ENCODE measurements around the gene RBM17.

- no peak for TF ChIP-seq YY1 (IDR thresholded peaks at IDR 0.05; ENCODE audit: insufficient read depth, insufficient read length)
- no peak for TF ChIP-seq ZNF274 (IDR thresholded peaks at IDR 0.05; ENCODE audit: low read depth, low read length)
- TF ChIP-seq SUZ12 (IDR thresholded peaks at IDR 0.05; ENCODE audit: extremely low read depth, insufficient read depth, insufficient read length), result no peak
Observed at GRCh38 chr10:6039711-6040110, 49.1 kb upstream of the RBM17 start.

All from NT2/D1 (cell line).